Measurements from ENCODE around the gene VIPR1.

VIPR1 gene

GRCh38 chr3:42476225-42477125 is 26.0 kb upstream of the VIPR1 start:
- 0 out of 3 replicates have a peak, but pooled peaks have one; percentile 16 for ATAC-seq

GRCh38 chr3:42477696-42478095 is 24.7 kb upstream of the VIPR1 start:
- TF ChIP-seq, protein P1, sequence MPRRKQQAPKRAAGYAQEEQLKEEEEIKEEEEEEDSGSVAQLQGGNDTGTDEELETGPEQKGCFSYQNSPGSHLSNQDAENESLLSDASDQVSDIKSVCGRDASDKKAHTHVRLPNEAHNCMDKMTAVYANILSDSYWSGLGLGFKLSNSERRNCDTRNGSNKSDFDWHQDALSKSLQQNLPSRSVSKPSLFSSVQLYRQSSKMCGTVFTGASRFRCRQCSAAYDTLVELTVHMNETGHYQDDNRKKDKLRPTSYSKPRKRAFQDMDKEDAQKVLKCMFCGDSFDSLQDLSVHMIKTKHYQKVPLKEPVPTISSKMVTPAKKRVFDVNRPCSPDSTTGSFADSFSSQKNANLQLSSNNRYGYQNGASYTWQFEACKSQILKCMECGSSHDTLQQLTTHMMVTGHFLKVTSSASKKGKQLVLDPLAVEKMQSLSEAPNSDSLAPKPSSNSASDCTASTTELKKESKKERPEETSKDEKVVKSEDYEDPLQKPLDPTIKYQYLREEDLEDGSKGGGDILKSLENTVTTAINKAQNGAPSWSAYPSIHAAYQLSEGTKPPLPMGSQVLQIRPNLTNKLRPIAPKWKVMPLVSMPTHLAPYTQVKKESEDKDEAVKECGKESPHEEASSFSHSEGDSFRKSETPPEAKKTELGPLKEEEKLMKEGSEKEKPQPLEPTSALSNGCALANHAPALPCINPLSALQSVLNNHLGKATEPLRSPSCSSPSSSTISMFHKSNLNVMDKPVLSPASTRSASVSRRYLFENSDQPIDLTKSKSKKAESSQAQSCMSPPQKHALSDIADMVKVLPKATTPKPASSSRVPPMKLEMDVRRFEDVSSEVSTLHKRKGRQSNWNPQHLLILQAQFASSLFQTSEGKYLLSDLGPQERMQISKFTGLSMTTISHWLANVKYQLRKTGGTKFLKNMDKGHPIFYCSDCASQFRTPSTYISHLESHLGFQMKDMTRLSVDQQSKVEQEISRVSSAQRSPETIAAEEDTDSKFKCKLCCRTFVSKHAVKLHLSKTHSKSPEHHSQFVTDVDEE (CRISPR knock-in tag; IDR thresholded peaks at IDR 0.05), result no peak
- TF ChIP-seq OSR1 (CRISPR knock-in tag; IDR thresholded peaks at IDR 0.05) (no peak), CREB5 (CRISPR knock-in tag; IDR thresholded peaks at IDR 0.05; ENCODE audit: low read depth) (no peak), TCF4 (CRISPR knock-in tag; IDR thresholded peaks at IDR 0.05; ENCODE audit: borderline replicate concordance) (no peak), CSDC2 (CRISPR knock-in tag; IDR thresholded peaks at IDR 0.05) (no peak), ESRRG (CRISPR knock-in tag; IDR thresholded peaks at IDR 0.05) (no peak), SNAI2 (CRISPR knock-in tag; IDR thresholded peaks at IDR 0.05) (no peak), ZFP3 (CRISPR knock-in tag; IDR thresholded peaks at IDR 0.05) (no peak), ZNF70 (CRISPR knock-in tag; IDR thresholded peaks at IDR 0.05) (no peak), ZC3H10 (CRISPR knock-in tag; IDR thresholded peaks at IDR 0.05) (no peak), BACH2 (CRISPR knock-in tag; IDR thresholded peaks at IDR 0.05; ENCODE audit: borderline replicate concordance) (no peak), TOX (CRISPR knock-in tag; IDR thresholded peaks at IDR 0.05; ENCODE audit: borderline replicate concordance) (no peak), CSRNP3 (CRISPR knock-in tag; IDR thresholded peaks at IDR 0.05) (no peak), PPARA (CRISPR knock-in tag; IDR thresholded peaks at IDR 0.05; ENCODE audit: borderline replicate concordance) (no peak)
- TF ChIP-seq, protein P2, sequence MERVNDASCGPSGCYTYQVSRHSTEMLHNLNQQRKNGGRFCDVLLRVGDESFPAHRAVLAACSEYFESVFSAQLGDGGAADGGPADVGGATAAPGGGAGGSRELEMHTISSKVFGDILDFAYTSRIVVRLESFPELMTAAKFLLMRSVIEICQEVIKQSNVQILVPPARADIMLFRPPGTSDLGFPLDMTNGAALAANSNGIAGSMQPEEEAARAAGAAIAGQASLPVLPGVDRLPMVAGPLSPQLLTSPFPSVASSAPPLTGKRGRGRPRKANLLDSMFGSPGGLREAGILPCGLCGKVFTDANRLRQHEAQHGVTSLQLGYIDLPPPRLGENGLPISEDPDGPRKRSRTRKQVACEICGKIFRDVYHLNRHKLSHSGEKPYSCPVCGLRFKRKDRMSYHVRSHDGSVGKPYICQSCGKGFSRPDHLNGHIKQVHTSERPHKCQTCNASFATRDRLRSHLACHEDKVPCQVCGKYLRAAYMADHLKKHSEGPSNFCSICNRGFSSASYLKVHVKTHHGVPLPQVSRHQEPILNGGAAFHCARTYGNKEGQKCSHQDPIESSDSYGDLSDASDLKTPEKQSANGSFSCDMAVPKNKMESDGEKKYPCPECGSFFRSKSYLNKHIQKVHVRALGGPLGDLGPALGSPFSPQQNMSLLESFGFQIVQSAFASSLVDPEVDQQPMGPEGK (CRISPR knock-in tag; IDR thresholded peaks at IDR 0.05; ENCODE audit: borderline replicate concordance), result no peak
- ATAC-seq, result no peak

More at GRCh38 chr3:42476225-42477125, 26.0 kb upstream of the VIPR1 start:
- TF ChIP-seq PPARA (CRISPR knock-in tag; IDR thresholded peaks at IDR 0.05; ENCODE audit: borderline replicate concordance) (no peak), CREB5 (CRISPR knock-in tag; IDR thresholded peaks at IDR 0.05; ENCODE audit: low read depth) (no peak), CSRNP3 (CRISPR knock-in tag; IDR thresholded peaks at IDR 0.05) (no peak), ZFP3 (CRISPR knock-in tag; IDR thresholded peaks at IDR 0.05) (no peak), BACH2 (CRISPR knock-in tag; IDR thresholded peaks at IDR 0.05; ENCODE audit: borderline replicate concordance) (no peak), OSR1 (CRISPR knock-in tag; IDR thresholded peaks at IDR 0.05) (no peak), TCF4 (CRISPR knock-in tag; IDR thresholded peaks at IDR 0.05; ENCODE audit: borderline replicate concordance) (no peak), ISL1 (CRISPR knock-in tag; IDR thresholded peaks at IDR 0.05) (no peak), ZFP30 (CRISPR knock-in tag; IDR thresholded peaks at IDR 0.05) (no peak), ZC3H10 (CRISPR knock-in tag; IDR thresholded peaks at IDR 0.05) (no peak), ARNTL (CRISPR knock-in tag; IDR thresholded peaks at IDR 0.05; ENCODE audit: borderline replicate concordance, low read depth) (no peak), ZNF565 (CRISPR knock-in tag; conservative IDR thresholded peaks at IDR 0.05; ENCODE audit: low read depth) (no peak), TOX (CRISPR knock-in tag; IDR thresholded peaks at IDR 0.05; ENCODE audit: borderline replicate concordance) (no peak), RARB (CRISPR knock-in tag; IDR thresholded peaks at IDR 0.05) (no peak), ZNF70 (CRISPR knock-in tag; IDR thresholded peaks at IDR 0.05) (no peak)
- TF ChIP-seq, protein P2 (CRISPR knock-in tag; IDR thresholded peaks at IDR 0.05; ENCODE audit: borderline replicate concordance), result no peak

Measured in SK-N-SH treated with all-trans-retinoic acid at 6 μM for 48 hours (cell line).